ENCODE results near the gene ABCC8.

- TF ChIP-seq CTCF (IDR thresholded peaks at IDR 0.05) (no peak), POLR2A (IDR thresholded peaks at IDR 0.05) (no peak)
These were observed 5.3 kb upstream of the ABCC8 start for GRCh38 chr11:17481905-17482304.
